PC-3 (cell line): ENCODE data around the gene DDOST. TPM values are rescaled to one million over a fixed set of nuclear protein-coding genes. Genes with fewer than 3 reads are reported as not detected.
"Not testable (repeated sequence)": the region's sequence is repeated elsewhere in the genome, so short reads cannot be mapped to it uniquely, and the experiment has no call there.

ENCODE experiments used
- ATAC-seq: fragments of 200-7000 bp; cut with Tn5 transposase; 2 replicates; pipeline ENCODE4 v1.9.1; 2020; ENCODE audit warnings: mild to moderate bottlenecking, moderate library complexity
- BruUV-seq: library from RNA; stranded (reverse); fragments of 400-500 nt; replicated peaks from 2 replicates; lab custom pipeline; 2021; lab: Mats Ljungman, UMichigan
- CTCF ChIA-PET: fragments of 300-600 bp; sonication (Branson Sonifier 250); formaldehyde crosslinking; loops from one replicate; lab custom pipeline; 2022; ENCODE audit warnings: antibody characterized with exemption; lab: Charles Lee
- POLR2A ChIA-PET: fragments of 300-600 bp; sonication (Branson Sonifier 250); formaldehyde crosslinking; loops from one replicate; lab custom pipeline; 2022; ENCODE audit warnings: antibody characterized with exemption; ENCODE audit not compliant: unreplicated experiment; lab: Charles Lee
- DNase-seq: peaks from one replicate; pipeline ENCODE4 v3.0.0-alpha.2; 2015
- H2AFZ ChIP-seq: fragments of 300-600 bp; sonication (generic); 2 replicates; pipeline ENCODE4 v1.6.0; 2016; ENCODE audit warnings: antibody characterized with exemption, low read length
- H3F3A ChIP-seq: fragments of 300-600 bp; sonication (generic); one replicate; pipeline ENCODE4 v1.6.0; 2017; ENCODE audit warnings: antibody characterized with exemption, low read length, control low read depth, mild to moderate bottlenecking; ENCODE audit not compliant: unreplicated experiment
- H3K27ac ChIP-seq: fragments of 300-600 bp; sonication (generic); 2 replicates; pipeline ENCODE4 v1.5.1; 2016; ENCODE audit warnings: mild to moderate bottlenecking, low read length
- H3K27me3 ChIP-seq: fragments of 300-600 bp; sonication (generic); 2 replicates; pipeline ENCODE4 v1.6.1; 2016; ENCODE audit warnings: low read length, mixed read lengths
- H3K36me3 ChIP-seq: fragments of 300-600 bp; sonication (generic); 2 replicates; pipeline ENCODE4 v1.6.1; 2016; ENCODE audit warnings: low read depth, mixed run types, low read length, mixed read lengths
- H3K4me1 ChIP-seq: fragments of 300-600 bp; sonication (generic); 2 replicates; pipeline ENCODE4 v1.5.1; 2016; ENCODE audit warnings: low read length; ENCODE audit not compliant: insufficient read depth
- H3K4me2 ChIP-seq: fragments of 300-600 bp; sonication (generic); 2 replicates; pipeline ENCODE4 v1.6.0; 2016; ENCODE audit warnings: low read length
- H3K4me3 ChIP-seq: fragments of 300-600 bp; sonication (generic); 2 replicates; pipeline ENCODE4 v1.5.1; 2016; ENCODE audit warnings: mild to moderate bottlenecking, low read length, mixed read lengths
- H3K79me2 ChIP-seq: fragments of 300-600 bp; sonication (generic); 2 replicates; pipeline ENCODE4 v1.6.1; 2017; ENCODE audit warnings: low read length, mixed read lengths
- H3K9ac ChIP-seq: fragments of 300-600 bp; sonication (generic); 2 replicates; pipeline ENCODE4 v1.6.0; 2016; ENCODE audit warnings: mild to moderate bottlenecking, low read length
- H3K9me2 ChIP-seq: fragments of 300-600 bp; sonication (generic); replicated peaks from 2 replicates; pipeline ENCODE4 v1.6.1; 2016; ENCODE audit warnings: mixed run types, low read length, mixed read lengths
- H3K9me3 ChIP-seq: fragments of 300-600 bp; sonication (generic); 2 replicates; pipeline ENCODE4 v1.6.1; 2016; ENCODE audit warnings: low read length, mixed read lengths
- H4K20me1 ChIP-seq: fragments of 300-600 bp; sonication (generic); 2 replicates; pipeline ENCODE4 v1.6.1; 2016; ENCODE audit warnings: low read length, mixed read lengths
- CTCF ChIP-seq: fragments of 300-600 bp; sonication (generic); conservative IDR thresholded peaks from 2 replicates; pipeline ENCODE4 v1.5.1; 2017; ENCODE audit warnings: antibody characterized with exemption, low read depth, mild to moderate bottlenecking, low read length
- EZH2 ChIP-seq: fragments of 300-600 bp; sonication (generic); IDR thresholded peaks from one replicate; pipeline ENCODE4 v1.6.1; 2017; ENCODE audit warnings: antibody characterized with exemption, mild to moderate bottlenecking, low read length; ENCODE audit not compliant: unreplicated experiment
- EZH2phosphoT487 ChIP-seq: fragments of 300-600 bp; sonication (generic); IDR thresholded peaks from 2 replicates; pipeline ENCODE4 v1.6.1; 2018; ENCODE audit warnings: mild to moderate bottlenecking, antibody characterized with exemption, low read length, borderline replicate concordance
- intact Hi-C: fragments of 100-400 bp; cut with micrococcal nuclease; formaldehyde crosslinking; loops from 2 replicates; pipeline ENCODE4 v1.9.0; 2023
- total RNA-seq: library from RNA; depleted of rRNA; stranded (reverse); fragments of >200 nt; gene quantifications from 2 replicates; pipeline ENCODE4 v1.2.3, GENCODE V29; 2014

DDOST gene
- total RNA-seq, 1 experiment from 2014 or later, result 357 TPM

- no peak for TF ChIP-seq CTCF
- no peak for TF ChIP-seq EZH2phosphoT487
- no peak for TF ChIP-seq EZH2
- no TSS peak for BruUV-seq
- Histone ChIP-seq H3K27ac (no peak overlapping the region), H3K4me1 (no peaks in the 10 kb centered on the region), H3K79me2 (no peaks in the 10 kb centered on the region), H2AFZ (no peak overlapping the region), H4K20me1 (no peaks in the 10 kb centered on the region), H3K9ac (no peak overlapping the region), H3K9me2 (no peaks in the 10 kb centered on the region), H3K36me3 (no peaks in the 10 kb centered on the region), H3K4me2 (no peak overlapping the region), H3K9me3 (no peaks in the 10 kb centered on the region), H3K27me3 (no peaks in the 10 kb centered on the region), H3F3A (no peaks in the 10 kb centered on the region), H3K4me3 (no peak overlapping the region)
- DNase-seq (no peak), ATAC-seq (no peak)
- POLR2A ChIA-PET, result no interaction called here
- CTCF ChIA-PET, result interaction anchor here (0.7 kb wide), 2 partner anchors 17 to 860 kb away, joined by 6 to 11 read pairs; partner anchors contain the start of gene DDOST
- intact Hi-C loops, result no loop called here
Observed at GRCh38 chr1:20678599-20678998, 17.4 kb upstream of the DDOST start.

DNA sequence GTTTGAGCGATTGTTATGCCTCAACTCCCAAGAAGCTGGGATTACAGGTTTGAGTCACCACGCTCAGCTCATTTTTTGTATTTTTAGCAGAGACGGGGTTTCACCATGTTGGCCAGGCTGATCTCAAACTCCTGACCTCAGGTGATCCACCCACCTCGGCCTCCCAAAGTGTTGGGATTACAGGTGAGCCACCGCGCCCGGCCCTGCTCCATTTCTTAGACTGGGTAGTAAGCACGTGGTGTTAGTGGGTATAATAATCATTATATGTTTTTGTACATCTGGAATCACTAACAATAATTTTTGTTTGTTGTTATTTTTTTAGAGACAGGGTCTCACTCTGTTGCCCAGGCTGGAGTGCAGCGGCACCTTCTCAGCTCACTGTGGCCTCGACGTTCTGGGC, 12.5 kb upstream of the DDOST start:
- H3K4me3 ChIP-seq, H3K9me3 ChIP-seq, CTCF ChIA-PET, H3K9ac ChIP-seq, H3K36me3 ChIP-seq, H3K4me2 ChIP-seq, H3K4me1 ChIP-seq, POLR2A ChIA-PET, H3K79me2 ChIP-seq, H3F3A ChIP-seq, H3K9me2 ChIP-seq, DNase-seq, ATAC-seq, H4K20me1 ChIP-seq, H2AFZ ChIP-seq, H3K27me3 ChIP-seq, BruUV-seq, H3K27ac ChIP-seq, intact Hi-C loops: not testable (repeated sequence)

- Histone ChIP-seq H2AFZ (no peak overlapping the region), H3K9me2 (no peaks in the 10 kb centered on the region), H3K9me3 (no peaks in the 10 kb centered on the region), H3K27ac (no peak overlapping the region), H3F3A (no peaks in the 10 kb centered on the region), H3K4me1 (no peaks in the 10 kb centered on the region), H3K9ac (no peak overlapping the region), H3K4me3 (no peak overlapping the region), H3K36me3 (no peaks in the 10 kb centered on the region), H3K79me2 (no peaks in the 10 kb centered on the region), H3K4me2 (no peak overlapping the region), H3K27me3 (no peaks in the 10 kb centered on the region), H4K20me1 (no peaks in the 10 kb centered on the region)
- no TSS peak for BruUV-seq
- DNase-seq (no peak), ATAC-seq (no peak)
- POLR2A ChIA-PET, result no interaction called here
- intact Hi-C loops, result no loop called here
- no peak for TF ChIP-seq CTCF
- no peak for TF ChIP-seq EZH2
- TF ChIP-seq EZH2phosphoT487, result no peak
- CTCF ChIA-PET, result no interaction called here
Observed at GRCh38 chr1:20672265-20672632, 11.1 kb upstream of the DDOST start.
